Measurements from ENCODE around the gene GFOD2. TPM values are rescaled to one million over a fixed set of nuclear protein-coding genes. Genes with fewer than 3 reads are reported as not detected.

The GFOD2 gene
- total RNA-seq, 1 donor from 2014 or later = 32.4 TPM

DNA sequence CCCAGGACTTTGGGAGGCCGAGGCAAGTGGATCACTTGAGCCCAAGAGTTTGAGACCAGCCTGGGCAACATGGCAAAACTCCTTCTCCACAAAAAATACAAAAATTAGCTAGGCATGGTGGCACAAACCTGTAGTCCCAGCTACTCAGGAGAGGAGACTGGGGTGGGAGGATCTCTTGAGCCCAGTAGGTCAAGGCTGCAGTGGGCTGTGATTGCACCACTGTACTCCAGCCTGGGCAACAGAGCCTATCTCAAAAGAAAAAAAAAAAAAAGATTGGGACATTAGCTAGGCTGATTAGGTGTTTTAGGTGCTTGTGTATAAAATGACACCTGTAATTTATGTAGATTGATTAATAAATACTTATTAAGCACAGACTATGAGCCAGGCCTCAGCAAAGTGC, 10.1 kb downstream of the GFOD2 start:
- H3K4me1 ChIP-seq (ENCODE audit: insufficient read depth, low read length) = no peaks in the 10 kb centered on the region
- no peak overlapping the region for H3K27ac ChIP-seq (ENCODE audit: low read depth, low read length)
- H3K9ac ChIP-seq (ENCODE audit: low read length) = no peak overlapping the region
- H3K9me3 Mint-ChIP-seq (ENCODE audit: unreplicated experiment) = no peaks in the 10 kb centered on the region
- peaks cover 2% of the 10 kb centered on the region for H3K36me3 ChIP-seq (ENCODE audit: insufficient read depth, low read length)
- H3K79me2 ChIP-seq (ENCODE audit: insufficient read depth, low read length) = peaks cover 67% of the 10 kb centered on the region
- no peak for TF ChIP-seq EZH2 (IDR thresholded peaks at IDR 0.05; ENCODE audit: insufficient read depth, low read length)
- TF ChIP-seq, protein P1, sequence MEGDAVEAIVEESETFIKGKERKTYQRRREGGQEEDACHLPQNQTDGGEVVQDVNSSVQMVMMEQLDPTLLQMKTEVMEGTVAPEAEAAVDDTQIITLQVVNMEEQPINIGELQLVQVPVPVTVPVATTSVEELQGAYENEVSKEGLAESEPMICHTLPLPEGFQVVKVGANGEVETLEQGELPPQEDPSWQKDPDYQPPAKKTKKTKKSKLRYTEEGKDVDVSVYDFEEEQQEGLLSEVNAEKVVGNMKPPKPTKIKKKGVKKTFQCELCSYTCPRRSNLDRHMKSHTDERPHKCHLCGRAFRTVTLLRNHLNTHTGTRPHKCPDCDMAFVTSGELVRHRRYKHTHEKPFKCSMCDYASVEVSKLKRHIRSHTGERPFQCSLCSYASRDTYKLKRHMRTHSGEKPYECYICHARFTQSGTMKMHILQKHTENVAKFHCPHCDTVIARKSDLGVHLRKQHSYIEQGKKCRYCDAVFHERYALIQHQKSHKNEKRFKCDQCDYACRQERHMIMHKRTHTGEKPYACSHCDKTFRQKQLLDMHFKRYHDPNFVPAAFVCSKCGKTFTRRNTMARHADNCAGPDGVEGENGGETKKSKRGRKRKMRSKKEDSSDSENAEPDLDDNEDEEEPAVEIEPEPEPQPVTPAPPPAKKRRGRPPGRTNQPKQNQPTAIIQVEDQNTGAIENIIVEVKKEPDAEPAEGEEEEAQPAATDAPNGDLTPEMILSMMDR (IDR thresholded peaks at IDR 0.05; ENCODE audit: insufficient read depth, low read depth, low read length) = no peak
- no peak overlapping the region for H3K4me3 ChIP-seq (ENCODE audit: insufficient read depth, low read depth, low read length)
- no peak overlapping the region for H2AFZ ChIP-seq (ENCODE audit: low read depth, low read length)
- H3K27me3 ChIP-seq (ENCODE audit: insufficient read depth, low read length) = no peaks in the 10 kb centered on the region
- H3K27me3 Mint-ChIP-seq (ENCODE audit: low read depth, unreplicated experiment) = no peaks in the 10 kb centered on the region
- peaks cover 2% of the 10 kb centered on the region for H3K4me1 Mint-ChIP-seq (ENCODE audit: low read depth, unreplicated experiment)
- peaks cover 67% of the 10 kb centered on the region for H4K20me1 ChIP-seq (ENCODE audit: insufficient read depth, low read length)
- H3K9me3 ChIP-seq (ENCODE audit: insufficient read depth, low read depth, low read length) = no peaks in the 10 kb centered on the region
- DNase-seq (ENCODE audit: low read depth) = no peak
- FAIRE-seq = no peak
- no peak overlapping the region for H3K27ac Mint-ChIP-seq (ENCODE audit: unreplicated experiment)
- no peak overlapping the region for H3K4me2 ChIP-seq (ENCODE audit: low read length)
- H3K36me3 Mint-ChIP-seq (ENCODE audit: low read depth, unreplicated experiment) = peaks cover 6% of the 10 kb centered on the region
- no peak overlapping the region for H3K4me3 Mint-ChIP-seq (ENCODE audit: unreplicated experiment)

DNA sequence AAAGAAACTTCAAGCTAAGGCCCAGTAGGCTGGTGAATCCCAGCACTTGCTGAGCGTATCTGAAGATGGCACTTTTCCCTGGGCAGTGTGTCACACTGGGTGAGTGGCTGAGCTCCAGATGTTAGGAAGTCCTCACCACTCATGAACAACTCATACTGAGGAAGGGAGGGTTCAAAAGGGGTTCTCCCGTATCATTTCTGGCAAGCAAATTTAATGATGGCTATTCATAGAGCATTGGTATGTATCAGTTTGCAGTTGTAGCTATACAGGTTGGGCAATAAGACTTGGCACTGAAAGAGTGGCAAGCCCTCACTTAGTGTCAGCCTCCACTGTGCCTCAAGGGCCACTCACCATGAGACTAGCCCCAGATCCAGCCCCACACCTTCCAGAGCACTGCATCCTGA, 10.7 kb downstream of the GFOD2 start:
- Histone ChIP-seq H3K27ac (ENCODE audit: low read depth, low read length) (no peak overlapping the region), H4K20me1 (ENCODE audit: insufficient read depth, low read length) (peaks cover 67% of the 10 kb centered on the region), H3K36me3 (ENCODE audit: insufficient read depth, low read length) (peaks cover 1% of the 10 kb centered on the region), H3K9ac (ENCODE audit: low read length) (no peak overlapping the region), H3K4me2 (ENCODE audit: low read length) (no peak overlapping the region), H2AFZ (ENCODE audit: low read depth, low read length) (no peak overlapping the region), H3K4me3 (ENCODE audit: insufficient read depth, low read depth, low read length) (no peak overlapping the region), H3K27me3 (ENCODE audit: insufficient read depth, low read length) (no peaks in the 10 kb centered on the region), H3K79me2 (ENCODE audit: insufficient read depth, low read length) (peaks cover 66% of the 10 kb centered on the region), H3K9me3 (ENCODE audit: insufficient read depth, low read depth, low read length) (no peaks in the 10 kb centered on the region), H3K4me1 (ENCODE audit: insufficient read depth, low read length) (no peaks in the 10 kb centered on the region)
- no peak for DNase-seq (ENCODE audit: low read depth)
- peaks cover under 1% of the 10 kb centered on the region for H3K4me1 Mint-ChIP-seq (ENCODE audit: low read depth, unreplicated experiment)
- no peak overlapping the region for H3K27ac Mint-ChIP-seq (ENCODE audit: unreplicated experiment)
- TF ChIP-seq, protein P1 (IDR thresholded peaks at IDR 0.05; ENCODE audit: insufficient read depth, low read depth, low read length) = no peak
- TF ChIP-seq EZH2 (IDR thresholded peaks at IDR 0.05; ENCODE audit: insufficient read depth, low read length) = no peak
- H3K4me3 Mint-ChIP-seq (ENCODE audit: unreplicated experiment) = no peak overlapping the region
- no peaks in the 10 kb centered on the region for H3K27me3 Mint-ChIP-seq (ENCODE audit: low read depth, unreplicated experiment)
- peaks cover 5% of the 10 kb centered on the region for H3K36me3 Mint-ChIP-seq (ENCODE audit: low read depth, unreplicated experiment)
- FAIRE-seq = no peak
- H3K9me3 Mint-ChIP-seq (ENCODE audit: unreplicated experiment) = no peaks in the 10 kb centered on the region

DNA sequence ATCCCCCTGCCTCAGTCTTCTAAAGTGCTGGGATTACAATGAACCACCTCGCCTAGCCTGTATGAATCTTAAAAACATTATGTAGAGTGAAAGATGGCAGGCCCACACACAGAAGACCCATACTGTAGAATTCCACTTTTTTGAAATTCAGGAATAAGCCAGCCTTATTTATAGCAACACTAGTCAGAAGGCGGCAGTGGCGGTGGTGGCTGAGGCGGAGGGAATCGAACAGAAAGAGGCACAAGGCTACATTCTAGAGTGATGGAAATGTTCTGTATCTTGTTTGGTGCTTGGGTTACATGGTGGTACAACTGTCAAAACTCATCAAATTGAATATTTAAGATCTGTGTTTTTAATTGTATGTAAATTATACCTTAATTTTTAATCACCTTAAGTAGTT, 11.3 kb downstream of the GFOD2 start:
- TF ChIP-seq EZH2 (IDR thresholded peaks at IDR 0.05; ENCODE audit: insufficient read depth, low read length) = no peak
- TF ChIP-seq, protein P1 (IDR thresholded peaks at IDR 0.05; ENCODE audit: insufficient read depth, low read depth, low read length) = no peak
- Mint-ChIP-seq H3K4me3 (ENCODE audit: unreplicated experiment) (no peak overlapping the region), H3K27ac (ENCODE audit: unreplicated experiment) (no peak overlapping the region), H3K36me3 (ENCODE audit: low read depth, unreplicated experiment) (peaks cover 4% of the 10 kb centered on the region), H3K27me3 (ENCODE audit: low read depth, unreplicated experiment) (no peaks in the 10 kb centered on the region), H3K9me3 (ENCODE audit: unreplicated experiment) (no peaks in the 10 kb centered on the region), H3K4me1 (ENCODE audit: low read depth, unreplicated experiment) (no peaks in the 10 kb centered on the region)
- FAIRE-seq (no peak), DNase-seq (ENCODE audit: low read depth) (no peak)
- Histone ChIP-seq H3K4me2 (ENCODE audit: low read length) (no peak overlapping the region), H2AFZ (ENCODE audit: low read depth, low read length) (no peak overlapping the region), H3K36me3 (ENCODE audit: insufficient read depth, low read length) (no peaks in the 10 kb centered on the region), H3K4me3 (ENCODE audit: insufficient read depth, low read depth, low read length) (no peak overlapping the region), H3K9me3 (ENCODE audit: insufficient read depth, low read depth, low read length) (no peaks in the 10 kb centered on the region), H4K20me1 (ENCODE audit: insufficient read depth, low read length) (peaks cover 66% of the 10 kb centered on the region), H3K4me1 (ENCODE audit: insufficient read depth, low read length) (no peaks in the 10 kb centered on the region), H3K9ac (ENCODE audit: low read length) (no peak overlapping the region), H3K27me3 (ENCODE audit: insufficient read depth, low read length) (no peaks in the 10 kb centered on the region), H3K27ac (ENCODE audit: low read depth, low read length) (no peak overlapping the region), H3K79me2 (ENCODE audit: insufficient read depth, low read length) (peaks cover 63% of the 10 kb centered on the region)

Measured in astrocyte (in vitro differentiated cells and primary cell).